ENCODE data around the gene PIGA. TPM values are rescaled to one million over a fixed set of nuclear protein-coding genes. Genes with fewer than 3 reads are reported as not detected.

The PIGA gene
- total and polyA plus RNA-seq, 2 donors from 2014 or later = 5.7 to 15.5 TPM

- no peak overlapping the region for H3K27ac ChIP-seq (ENCODE audit: low read depth in 2 of 2, low read length in 2 of 2)
- H3K36me3 ChIP-seq (ENCODE audit: control insufficient read depth in 2 of 3, insufficient read depth in 3 of 3, low read length in 3 of 3) = no peaks in the 10 kb centered on the region
- no peaks in the 10 kb centered on the region for H3K9me3 ChIP-seq (ENCODE audit: control insufficient read depth in 2 of 3, insufficient read depth in 1 of 3, low read length in 3 of 3)
- no peak overlapping the region for H3K4me3 ChIP-seq (ENCODE audit: low read length in 3 of 3)
- H3K9ac ChIP-seq (ENCODE audit: low read length in 3 of 3) = no peak overlapping the region
- no peaks in the 10 kb centered on the region for H3K4me1 ChIP-seq (ENCODE audit: control insufficient read depth in 2 of 3, insufficient read depth in 2 of 3, low read depth in 1 of 3, low read length in 3 of 3)
- FAIRE-seq (no peak), DNase-seq (no peak)
- peaks cover 5% of the 10 kb centered on the region for H3K27me3 ChIP-seq (ENCODE audit: control insufficient read depth, insufficient read depth, low read length)
- TF ChIP-seq CTCF (IDR thresholded peaks at IDR 0.05; ENCODE audit: borderline replicate concordance, extremely low read depth, insufficient read depth) = no peak
- intact Hi-C loops (cut with DNase I) = no loop called here
Observed at GRCh38 chrX:15356444-15356843, 21.1 kb upstream of the PIGA start.

GRCh38 chrX:15350329-15350996 lies 15.1 kb upstream of the PIGA start:
- intact Hi-C loops (cut with DNase I) = no loop called here
- DNase-seq (peak in 2 of 5 donors; percentile 8 to 17), FAIRE-seq (no peak)
- H3K4me1 ChIP-seq (ENCODE audit: control insufficient read depth in 2 of 3, insufficient read depth in 2 of 3, low read depth in 1 of 3, low read length in 3 of 3) = no peaks in the 10 kb centered on the region
- no peaks in the 10 kb centered on the region for H3K9me3 ChIP-seq (ENCODE audit: control insufficient read depth in 2 of 3, insufficient read depth in 1 of 3, low read length in 3 of 3)
- no peak overlapping the region for H3K4me3 ChIP-seq (ENCODE audit: low read length in 3 of 3)
- H3K27me3 ChIP-seq (ENCODE audit: control insufficient read depth, insufficient read depth, low read length) = peaks cover 5% of the 10 kb centered on the region
- H3K36me3 ChIP-seq (ENCODE audit: control insufficient read depth in 2 of 3, insufficient read depth in 3 of 3, low read length in 3 of 3) = no peaks in the 10 kb centered on the region
- TF ChIP-seq CTCF (IDR thresholded peaks at IDR 0.05; ENCODE audit: borderline replicate concordance, extremely low read depth, insufficient read depth) = no peak
- no peak overlapping the region for H3K27ac ChIP-seq (ENCODE audit: low read depth in 2 of 2, low read length in 2 of 2)
- no peak overlapping the region for H3K9ac ChIP-seq (ENCODE audit: low read length in 3 of 3)

GRCh38 chrX:15349046-15349445 lies 13.7 kb upstream of the PIGA start:
- Histone ChIP-seq H3K4me1 (ENCODE audit: control insufficient read depth in 2 of 3, insufficient read depth in 2 of 3, low read depth in 1 of 3, low read length in 3 of 3) (no peaks in the 10 kb centered on the region), H3K9me3 (ENCODE audit: control insufficient read depth in 2 of 3, insufficient read depth in 1 of 3, low read length in 3 of 3) (no peaks in the 10 kb centered on the region), H3K36me3 (ENCODE audit: control insufficient read depth in 2 of 3, insufficient read depth in 3 of 3, low read length in 3 of 3) (no peaks in the 10 kb centered on the region), H3K27me3 (ENCODE audit: control insufficient read depth, insufficient read depth, low read length) (peaks cover 5% of the 10 kb centered on the region), H3K4me3 (ENCODE audit: low read length in 3 of 3) (no peak overlapping the region), H3K27ac (ENCODE audit: low read depth in 2 of 2, low read length in 2 of 2) (no peak overlapping the region), H3K9ac (ENCODE audit: low read length in 3 of 3) (no peak overlapping the region)
- DNase-seq (peak in 3 of 5 donors; percentile 50 to 80 (median 79)), FAIRE-seq (peak; percentile 68)
- intact Hi-C loops (cut with DNase I) = no loop called here
- TF ChIP-seq CTCF (IDR thresholded peaks at IDR 0.05; ENCODE audit: borderline replicate concordance, extremely low read depth, insufficient read depth) = peak; percentile 42

- Histone ChIP-seq H3K9me3 (ENCODE audit: control insufficient read depth in 2 of 3, insufficient read depth in 1 of 3, low read length in 3 of 3) (no peaks in the 10 kb centered on the region), H3K4me1 (ENCODE audit: control insufficient read depth in 2 of 3, insufficient read depth in 2 of 3, low read depth in 1 of 3, low read length in 3 of 3) (no peaks in the 10 kb centered on the region), H3K36me3 (ENCODE audit: control insufficient read depth in 2 of 3, insufficient read depth in 3 of 3, low read length in 3 of 3) (no peaks in the 10 kb centered on the region), H3K9ac (ENCODE audit: low read length in 3 of 3) (no peak overlapping the region), H3K27ac (ENCODE audit: low read depth in 2 of 2, low read length in 2 of 2) (no peak overlapping the region), H3K27me3 (ENCODE audit: control insufficient read depth, insufficient read depth, low read length) (peaks cover 5% of the 10 kb centered on the region), H3K4me3 (ENCODE audit: low read length in 3 of 3) (no peak overlapping the region)
- FAIRE-seq (no peak), DNase-seq (no peak)
- intact Hi-C loops (cut with DNase I) = no loop called here
- TF ChIP-seq CTCF (IDR thresholded peaks at IDR 0.05; ENCODE audit: borderline replicate concordance, extremely low read depth, insufficient read depth) = no peak
Observed at GRCh38 chrX:15345976-15346375, 10.7 kb upstream of the PIGA start.
